ENCODE measurements around the gene MYO1E. TPM values are rescaled to one million over a fixed set of nuclear protein-coding genes. Genes with fewer than 3 reads are reported as not detected.

The MYO1E gene
- total and polyA plus RNA-seq, 2 of the 8 experiments (the other 6 are each of a cell fraction or from before 2014, with no cell fraction given) = 19.6 to 142 TPM

- H3K14ac ChIP-seq (ENCODE audit: insufficient read length) = no peak overlapping the region
- peaks cover 2 to 36% (median 8%) of the 10 kb centered on the region in 4 experiments; a peak in 6 of 8 replicates for H3K36me3 ChIP-seq (ENCODE audit: control insufficient read depth in 2 of 4, insufficient read depth in 4 of 4, low read length in 3 of 4)
- no peak overlapping the region for H3K4me3 ChIP-seq (ENCODE audit: extremely low read depth in 1 of 4, insufficient read depth in 2 of 4, low read depth in 3 of 4, low read length in 4 of 4)
- H3K4me2 ChIP-seq (ENCODE audit: insufficient read depth in 1 of 2, low read depth in 2 of 2, low read length in 2 of 2) = no peak overlapping the region
- H4K20me1 ChIP-seq (replicated peaks in 1 of 2; ENCODE audit: control insufficient read depth in 1 of 2, insufficient read depth in 2 of 2, low read length in 2 of 2) = peaks cover 0 to 1% of the 10 kb centered on the region in 2 experiments
- 91% methylated on average over 12 of the region's 12 CpGs; no CpG with 5 or more reads in 1 of the 2 experiments for WGBS, 2 experiments (ENCODE audit: extremely low coverage in 1 of 2, insufficient coverage in 1 of 2, insufficient read length in 1 of 2, insufficient replicate concordance in 2 of 2, low coverage in 1 of 2, low lambda C conversion rate in 2 of 2, missing lambda C conversion rate in 1 of 2)
- H4K91ac ChIP-seq (replicated peaks; ENCODE audit: insufficient read length, low read length) = no peak overlapping the region
- no peak overlapping the region for H2BK15ac ChIP-seq (ENCODE audit: low read length)
- no peak overlapping the region for H4K8ac ChIP-seq (ENCODE audit: extremely low read depth, insufficient read depth, low read length)
- H3K79me1 ChIP-seq (ENCODE audit: low read depth, low read length) = no peaks in the 10 kb centered on the region
- H4K5ac ChIP-seq (ENCODE audit: insufficient read length, low read depth, low read length) = no peak overlapping the region
- H3K4ac ChIP-seq (replicated peaks; ENCODE audit: insufficient read length, low read depth, low read length) = no peak overlapping the region
- DNase-seq (ENCODE audit: low read depth in 1 of 2, low spot score in 2 of 2) (no peak), FAIRE-seq (no peak)
- ChIA-PET POLR2A (ENCODE audit: partially characterized antibody) (interaction anchor here (0.6 to 1.1 kb wide), 3 partner anchors 71 to 358 kb away, joined by 3 to 5 read pairs (median 3); no protein-coding TSS in a partner anchor), CTCF (ENCODE audit: partially characterized antibody) (interaction anchor here (0.6 to 4.1 kb wide), 11 partner anchors 9 to 428 kb away, joined by 3 to 24 read pairs (median 3); no protein-coding TSS in a partner anchor)
- no peak overlapping the region for H2BK12ac ChIP-seq (ENCODE audit: low read depth, low read length)
- H3K9ac ChIP-seq (replicated peaks in 1 of 4; ENCODE audit: extremely low read depth in 1 of 4, low read depth in 3 of 4, low read length in 3 of 4) = no peak overlapping the region
- no peaks in the 10 kb centered on the region for H3K23me2 ChIP-seq (ENCODE audit: low read depth, low read length)
- H2AK5ac ChIP-seq (ENCODE audit: low read depth, low read length) = no peak overlapping the region
- no peak overlapping the region for H2BK120ac ChIP-seq (replicated peaks; ENCODE audit: low read depth, low read length)
- no peak overlapping the region for H3K27ac ChIP-seq (ENCODE audit: low read depth, low read length)
- no peaks in the 10 kb centered on the region for H3K27me3 ChIP-seq (replicated peaks in 1 of 4; ENCODE audit: control insufficient read depth in 3 of 4, extremely low read depth in 1 of 4, insufficient read depth in 3 of 4, low read length in 3 of 4)
- H3K56ac ChIP-seq (replicated peaks; ENCODE audit: insufficient read length, low read depth, low read length) = no peak overlapping the region
- H3K79me2 ChIP-seq (ENCODE audit: control insufficient read depth in 1 of 2, insufficient read depth in 2 of 2, low read length in 2 of 2) = no peaks in the 10 kb centered on the region
- peak overlapping the region; percentile 68; the same call in 1 of the 2 replicates for H2BK5ac ChIP-seq (ENCODE audit: low read depth, low read length)
- no peak overlapping the region for H3K23ac ChIP-seq (ENCODE audit: insufficient read length)
- no peak overlapping the region for H2AFZ ChIP-seq (ENCODE audit: low read length)
- no peak overlapping the region for H2BK20ac ChIP-seq (ENCODE audit: low read length)
- H3K9me3 ChIP-seq (ENCODE audit: insufficient read depth in 2 of 2, low read depth in 1 of 2, low read length in 1 of 2) = no peaks in the 10 kb centered on the region
- no peaks in the 10 kb centered on the region for H3K4me1 ChIP-seq (replicated peaks in 1 of 4; ENCODE audit: control insufficient read depth in 3 of 4, insufficient read depth in 4 of 4, low read length in 3 of 4)
- H3K18ac ChIP-seq (ENCODE audit: extremely low read depth, low read length) = no peak overlapping the region
- no peak for TF ChIP-seq EZH2 (IDR thresholded peaks at IDR 0.05; ENCODE audit: low read depth, low read length, severe bottlenecking)
- TF ChIP-seq PHF8 (conservative IDR thresholded peaks at IDR 0.05; ENCODE audit: low read depth, low read length) = no peak
- no peak for TF ChIP-seq FOSL1 (IDR thresholded peaks at IDR 0.05; ENCODE audit: insufficient read depth, low read depth, low read length)
- TF ChIP-seq EGR1 (IDR thresholded peaks at IDR 0.05; ENCODE audit: borderline replicate concordance, low read depth, low read length) = no peak
- no peak for TF ChIP-seq ATF2 (IDR thresholded peaks at IDR 0.05; ENCODE audit: low read length)
- TF ChIP-seq SIRT6 (IDR thresholded peaks at IDR 0.05; ENCODE audit: low read length) = no peak
- no peak for TF ChIP-seq JUND (IDR thresholded peaks at IDR 0.05; ENCODE audit: low read length)
- TF ChIP-seq KDM1A (IDR thresholded peaks at IDR 0.05; ENCODE audit: borderline replicate concordance, low read length) = no peak
- TF ChIP-seq CTBP2 (IDR thresholded peaks at IDR 0.05; ENCODE audit: borderline replicate concordance, insufficient read depth, insufficient read length, low read length) = no peak
Measured at GRCh38 chr15:59170295-59171066, 202.2 kb downstream of the MYO1E start.
